GM20431 (cell line): ENCODE results near the gene GIPC1.

ENCODE experiments used
- in situ Hi-C: fragments of 300-500 bp; cut with MseI, MboI; formaldehyde crosslinking; loops from one replicate; pipeline ENCODE4 v1.15.0; 2020; ENCODE audit warnings: low sequenced_read_pairs; ENCODE audit not compliant: unreplicated experiment

GIPC1 gene

DNA sequence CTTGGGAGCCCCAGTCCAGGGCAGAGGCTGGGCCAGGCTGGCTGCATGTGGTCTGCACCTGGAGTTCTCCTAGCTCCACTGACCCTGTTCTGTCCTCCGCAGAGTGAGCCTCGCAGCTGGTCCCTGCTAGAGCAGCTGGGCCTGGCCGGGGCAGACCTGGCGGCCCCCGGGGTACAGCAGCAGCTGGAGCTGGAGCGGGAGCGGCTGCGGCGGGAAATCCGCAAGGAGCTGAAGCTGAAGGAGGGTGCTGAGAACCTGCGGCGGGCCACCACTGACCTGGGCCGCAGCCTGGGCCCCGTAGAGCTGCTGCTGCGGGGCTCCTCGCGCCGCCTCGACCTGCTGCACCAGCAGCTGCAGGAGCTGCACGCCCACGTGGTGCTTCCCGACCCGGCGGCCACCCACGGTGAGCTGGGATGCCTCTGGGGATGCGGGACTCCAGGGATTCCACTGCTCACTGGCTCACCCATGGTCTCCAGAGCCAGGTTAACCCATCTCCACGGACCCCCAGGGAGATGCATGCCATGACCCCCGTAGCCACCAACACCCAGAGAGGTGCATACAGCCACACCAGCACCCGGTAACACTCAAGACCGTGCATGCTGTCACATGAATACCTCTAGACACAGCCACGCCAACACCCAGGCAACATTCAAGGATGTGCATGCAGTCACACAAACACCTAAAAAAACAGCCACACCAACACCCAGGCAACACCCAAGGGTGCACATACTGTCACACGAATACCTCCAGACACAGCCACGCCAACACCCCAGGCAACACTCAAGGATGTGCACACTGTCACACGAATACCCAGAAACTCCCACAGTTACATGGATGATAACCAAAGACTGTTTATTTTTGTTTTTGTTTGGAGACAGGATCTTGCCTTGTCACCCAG is 54.6 kb downstream of the GIPC1 start:
- in situ Hi-C loops, result no loop called here

DNA sequence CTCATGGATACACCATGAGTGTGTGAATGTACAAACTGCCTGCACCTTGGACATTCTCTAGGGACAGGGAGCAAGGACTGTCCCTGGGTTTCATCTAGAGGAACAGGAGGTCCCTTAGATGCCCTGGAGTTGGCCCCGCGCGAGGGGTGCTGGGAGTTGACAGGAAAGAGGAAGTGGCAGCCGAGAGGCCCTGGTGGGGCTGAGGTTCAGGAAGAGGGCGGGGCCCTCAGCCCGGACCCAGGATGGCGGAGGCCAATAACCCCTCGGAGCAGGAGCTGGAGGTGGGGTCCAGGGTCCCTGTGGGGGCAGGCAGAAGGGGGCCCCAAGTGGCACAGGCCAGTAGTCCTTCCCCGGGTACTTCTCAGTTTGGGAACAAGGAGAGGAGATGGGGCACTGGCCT is 55.9 kb downstream of the GIPC1 start:
- in situ Hi-C loops, result no loop called here

DNA sequence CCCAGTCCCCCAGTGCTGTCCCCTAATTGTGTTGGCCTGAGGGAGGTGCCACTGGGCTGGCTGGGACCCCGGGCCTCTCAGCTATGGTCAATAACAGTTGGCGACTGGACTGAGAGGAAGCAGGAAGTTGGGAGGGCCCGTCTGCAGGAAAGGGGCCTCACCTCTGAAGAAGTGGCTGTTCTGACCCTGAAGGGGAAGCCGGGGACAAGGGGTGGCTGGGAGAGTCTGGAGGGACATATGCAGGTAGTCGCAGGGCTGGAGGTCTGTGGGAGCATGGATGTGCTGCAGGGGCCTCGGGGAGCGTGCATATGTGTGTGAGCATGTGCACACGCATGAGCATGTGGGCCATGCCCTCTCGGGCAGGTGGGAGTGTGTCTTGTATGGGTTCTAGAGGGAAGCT is 56.9 kb downstream of the GIPC1 start:
- in situ Hi-C loops, result no loop called here

DNA sequence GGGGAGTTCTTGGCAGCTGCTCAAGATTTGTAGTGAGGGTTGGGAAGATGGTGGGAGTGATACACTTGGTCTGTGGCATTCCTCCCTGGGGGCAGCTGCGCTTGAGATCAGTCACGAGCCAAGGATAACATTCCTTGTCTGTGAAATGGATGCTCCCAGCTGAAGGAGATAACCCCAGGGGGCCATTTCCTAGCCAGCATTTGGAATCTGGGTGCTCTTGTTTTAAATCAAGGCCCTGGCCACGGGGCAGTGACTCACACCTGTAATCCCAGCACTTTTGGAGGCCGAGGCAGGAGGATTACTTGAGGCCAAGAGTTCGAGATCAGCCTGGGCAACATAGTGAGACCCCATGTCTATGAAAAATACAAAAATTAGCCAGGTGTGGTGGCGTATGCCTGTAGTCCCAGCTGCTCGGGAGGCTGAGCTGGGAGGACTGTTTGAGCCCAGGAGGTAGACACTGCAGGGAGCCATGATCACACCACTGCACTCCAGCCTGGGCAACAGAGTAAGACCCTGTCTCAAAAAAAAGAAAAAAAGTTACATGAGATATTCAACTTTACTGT is 58.3 kb downstream of the GIPC1 start:
- in situ Hi-C loops, result no loop called here

DNA sequence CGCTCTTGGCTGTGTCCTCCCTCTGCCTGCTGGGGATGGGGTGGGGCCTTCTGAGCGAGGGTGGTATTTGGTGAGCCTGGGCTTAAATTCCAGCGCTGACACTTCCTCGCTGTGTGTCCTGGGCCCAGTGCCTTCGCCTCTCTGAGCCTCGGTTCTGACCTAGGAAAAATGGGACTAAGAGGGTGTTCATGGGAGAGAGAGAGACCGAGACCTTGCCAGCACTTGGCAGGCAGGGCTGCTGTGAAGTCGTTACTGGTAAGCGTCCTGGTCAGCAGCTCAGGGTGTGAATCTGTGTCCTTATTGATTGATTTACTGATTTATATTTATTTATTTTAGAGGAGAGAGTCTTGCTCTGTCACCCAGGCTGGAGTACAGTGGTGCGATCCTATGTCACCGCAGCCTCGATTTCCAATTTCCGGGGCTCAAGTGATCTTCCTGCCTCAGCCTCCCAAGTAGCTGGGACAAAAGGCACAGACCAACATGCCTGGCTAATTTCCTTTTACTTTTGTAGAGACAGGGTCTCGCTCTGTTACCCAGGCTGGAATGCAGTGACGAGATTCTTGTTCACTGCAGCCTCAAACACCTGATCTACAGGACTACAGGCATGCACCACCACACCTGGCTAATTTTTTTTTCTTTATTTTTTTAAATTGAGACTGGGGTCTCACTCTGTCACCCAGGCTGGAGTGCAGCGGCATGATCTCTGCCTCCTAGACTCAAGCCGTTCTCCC is 60.4 kb downstream of the GIPC1 start:
- in situ Hi-C loops, result no loop called here

DNA sequence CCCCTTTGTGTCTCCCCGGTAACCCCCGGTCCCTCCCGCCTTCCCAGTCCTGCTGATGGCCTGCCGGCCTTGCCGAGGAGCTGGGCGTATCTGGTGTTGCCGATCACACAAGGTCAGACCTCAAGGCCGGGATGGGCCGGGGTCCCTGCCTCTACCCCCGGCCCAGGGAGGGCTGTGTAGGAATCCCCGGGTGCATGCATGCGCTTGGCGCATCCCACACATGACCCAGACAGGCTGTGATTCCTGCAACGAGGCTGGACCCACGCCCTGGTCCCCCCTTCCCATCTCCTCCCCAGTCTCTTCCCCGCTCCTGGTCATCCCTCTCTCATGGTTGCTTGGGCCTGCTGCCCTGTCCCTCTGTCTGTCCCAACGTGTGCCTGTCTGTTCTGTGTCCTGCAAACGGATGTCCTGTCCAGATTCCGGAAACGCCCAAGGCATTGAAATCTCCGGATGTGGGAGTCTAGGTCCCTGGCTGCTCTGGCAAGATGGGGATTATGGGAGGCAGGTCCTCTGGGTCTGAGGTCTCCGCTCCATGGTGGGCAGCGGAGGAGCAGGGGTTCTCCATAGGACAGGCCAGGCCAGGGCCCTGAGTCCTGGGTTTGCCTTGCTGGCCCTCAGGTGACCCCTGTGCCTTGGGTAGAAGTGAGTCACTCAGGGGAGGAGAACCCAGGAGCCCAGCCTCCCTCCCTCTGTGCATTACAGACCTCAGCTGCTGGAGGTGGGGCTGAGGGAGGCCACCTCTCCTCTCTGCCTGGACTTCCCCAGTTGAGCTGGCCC is 61.2 kb downstream of the GIPC1 start:
- in situ Hi-C loops, result no loop called here

DNA sequence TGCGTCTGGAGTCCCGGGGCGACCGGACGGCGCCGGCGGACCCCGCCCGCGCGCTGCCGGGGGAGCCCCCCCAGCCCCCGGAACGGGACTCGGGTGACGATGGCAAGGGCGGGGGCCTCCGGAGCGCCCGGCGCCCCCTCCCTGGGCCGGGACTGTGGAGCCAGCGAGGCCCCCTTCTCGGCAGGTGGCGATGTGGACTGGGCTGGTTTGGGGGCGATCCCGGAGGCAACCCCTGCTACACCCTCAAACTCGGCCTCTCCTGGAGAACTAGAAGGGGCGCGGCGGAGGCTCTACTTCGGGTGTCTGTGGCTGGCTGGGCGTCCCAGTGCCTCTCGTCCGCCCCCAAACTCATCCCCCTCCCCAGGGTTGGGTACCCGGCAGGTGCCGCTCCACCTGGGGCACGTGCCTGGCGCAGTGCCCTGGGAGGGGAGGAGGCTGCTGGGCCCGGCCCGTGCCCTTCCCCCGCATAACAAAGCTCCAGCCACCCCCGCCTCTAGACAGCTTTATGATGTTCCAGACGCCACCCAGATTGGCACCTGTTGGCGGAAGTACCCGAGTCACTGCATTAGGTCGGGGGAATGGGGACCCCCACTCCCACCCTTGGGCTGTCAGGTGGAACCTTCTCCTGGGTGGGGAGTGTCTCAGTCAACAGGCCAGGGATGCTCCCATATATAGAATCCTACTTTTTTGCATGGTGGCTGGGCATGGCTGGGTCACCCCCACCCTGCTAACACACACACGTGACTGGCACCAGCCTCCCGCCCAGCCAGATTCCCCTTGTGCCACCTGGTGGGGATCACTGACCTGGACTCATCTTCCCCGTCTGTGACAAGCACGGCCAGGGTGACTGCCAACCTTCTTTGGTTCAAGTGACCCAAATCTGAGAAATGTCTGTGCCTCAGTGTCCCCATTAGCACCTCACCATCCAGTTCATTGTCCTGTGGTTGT is 62.1 kb downstream of the GIPC1 start:
- in situ Hi-C loops, result no loop called here

DNA sequence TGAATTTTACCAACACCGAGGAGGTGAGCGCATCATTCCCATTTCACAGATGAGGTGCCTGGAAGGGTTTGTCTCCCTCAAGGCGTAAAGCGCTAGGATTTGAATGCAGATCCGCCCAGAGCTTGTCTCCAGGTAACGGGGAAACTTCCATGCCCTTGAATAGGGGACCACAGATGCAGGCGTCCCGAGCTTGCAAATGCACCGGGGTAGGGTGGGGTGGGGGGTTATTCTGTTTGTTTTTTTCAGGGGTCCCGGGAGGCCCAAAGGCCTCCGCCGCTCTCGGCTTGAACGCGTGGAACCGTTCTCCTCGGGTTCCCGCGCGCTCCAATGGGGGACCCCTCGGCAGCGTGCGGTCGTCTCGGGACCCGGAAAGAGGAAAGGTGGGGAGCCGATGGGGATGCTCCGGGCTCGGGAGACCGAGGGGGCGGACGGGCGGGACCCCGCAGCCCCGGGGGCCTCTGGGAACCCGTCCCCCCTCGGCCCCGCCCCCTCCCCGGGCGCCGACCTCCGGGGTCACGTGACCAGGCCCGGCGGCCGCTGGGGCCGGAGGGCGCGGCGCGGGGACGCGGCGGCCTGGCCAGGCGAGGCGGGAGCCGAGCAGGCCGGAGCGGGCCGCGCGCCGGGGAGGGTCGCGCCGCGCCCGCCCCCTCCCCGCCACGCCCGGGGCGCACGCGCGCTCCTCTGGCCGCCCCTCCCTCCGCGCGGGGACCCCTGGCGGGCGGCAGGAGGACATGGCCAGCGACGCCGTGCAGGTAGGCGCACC is 63.0 kb downstream of the GIPC1 start, which contains the start of gene PKN1:
Gene PKN1 (plus strand): TSS at position 516 of the 763 bp plus-strand sequence. CDS start 216 bp downstream, at position 732.
- in situ Hi-C loops, result no loop called here

DNA sequence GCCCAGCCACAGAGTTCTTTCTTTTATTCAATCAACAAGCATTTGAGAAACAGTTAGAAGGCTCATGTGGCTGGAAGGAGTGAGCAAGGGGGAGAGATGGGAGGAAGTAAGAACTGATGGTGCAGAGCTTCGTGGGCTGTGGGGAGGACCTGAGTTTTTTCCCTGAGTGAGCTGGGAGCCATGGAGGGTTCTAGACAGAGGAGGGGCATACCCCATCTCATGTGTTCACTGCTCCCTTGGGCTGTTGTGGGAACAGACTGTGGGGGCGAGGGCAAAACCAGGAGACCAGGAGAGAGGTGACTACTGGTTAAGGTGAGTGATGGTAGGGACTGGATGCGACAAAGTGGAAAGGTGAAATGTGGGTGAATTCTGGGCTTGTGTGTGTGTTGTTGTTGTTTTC is 65.2 kb downstream of the GIPC1 start:
- in situ Hi-C loops, result no loop called here

DNA sequence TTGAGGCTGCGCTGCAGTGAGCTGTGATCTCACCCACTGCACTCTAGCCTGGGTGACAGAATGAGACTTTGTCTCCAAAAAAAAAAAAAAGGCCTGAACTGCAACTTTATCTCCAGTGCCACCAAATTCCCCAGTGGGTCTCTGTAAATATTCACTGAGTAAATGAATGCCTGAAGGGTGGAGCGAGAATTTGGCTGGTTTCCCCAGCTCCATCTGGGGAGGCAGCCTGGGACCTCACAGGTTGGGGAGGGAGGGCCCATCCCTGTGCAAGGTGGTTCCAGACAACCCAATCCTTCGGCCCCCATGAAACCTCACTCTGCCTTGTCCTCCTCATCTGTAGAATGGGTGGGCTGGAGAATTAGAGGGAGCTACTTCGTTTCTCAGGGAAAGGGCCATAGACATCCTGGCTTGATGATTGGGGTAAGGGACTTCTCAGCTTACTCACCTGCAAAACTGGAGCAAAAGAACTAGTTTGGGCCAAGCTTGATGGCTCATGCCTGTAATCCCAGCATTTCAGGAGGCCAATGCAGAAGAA is 67.0 kb downstream of the GIPC1 start:
- in situ Hi-C loops, result no loop called here
